ENCODE data around the gene FRYL. TPM values are rescaled to one million over a fixed set of nuclear protein-coding genes. Genes with fewer than 3 reads are reported as not detected.

The FRYL gene
- total and polyA plus RNA-seq, 12 donors = 11.7 to 60.1 (median 36.4) TPM

GRCh38 chr4:48785302-48785701, 5.2 kb upstream of the FRYL start:
- Histone ChIP-seq H3K4me3 (no peak overlapping the region), H3K9me3 (no peaks in the 10 kb centered on the region), H3K27me3 (no peaks in the 10 kb centered on the region), H3K27ac (no peak overlapping the region), H3K36me3 (no peaks in the 10 kb centered on the region), H3K4me1 (peaks cover 0 to 9% (median 5%) of the 10 kb centered on the region in 9 donors)
- no peak for ATAC-seq
- TF ChIP-seq CTCF (IDR thresholded peaks at IDR 0.05) = no peak
- intact Hi-C loops (cut with DNase I) = loop anchor here in 2 of 10 donors (10.0 kb wide), 2 partner anchors 49 to 179 kb away; partner anchors contain the start of gene OCIAD1 (in 1 of the 2)
- DNase-seq = no peak

GRCh38 chr4:48781968-48782367, 1.9 kb upstream of the FRYL start:
- TF ChIP-seq CTCF (IDR thresholded peaks at IDR 0.05) = no peak
- Histone ChIP-seq H3K4me3 (no peak overlapping the region), H3K27me3 (no peaks in the 10 kb centered on the region), H3K4me1 (peaks cover 0 to 26% (median 14%) of the 10 kb centered on the region in 9 donors), H3K36me3 (no peaks in the 10 kb centered on the region), H3K27ac (peak overlapping the region in 2 of 10 donors; percentile 86 to 98), H3K9me3 (no peaks in the 10 kb centered on the region)
- intact Hi-C loops (cut with DNase I) = loop anchor here in 6 of 10 donors (2.0 to 10.0 kb wide), 7 partner anchors 21 to 183 kb away; partner anchors contain the start of genes OCIAD1 (in 4 of the 6) and OCIAD2 (in 1 of the 6)
- no peak for ATAC-seq
- no peak for DNase-seq

GRCh38 chr4:48780865-48781214, 761 bp upstream of the FRYL start:
- H3K36me3 ChIP-seq = no peaks in the 10 kb centered on the region

More at GRCh38 chr4:48780865-48781214, 761 bp upstream of the FRYL start:
- WGBS, 2 donors = 0% methylated on average over 10 of the region's 10 CpGs
- DNase-seq = peak in 1 of 2 donors; percentile 55
- H3K4me3 ChIP-seq = peak overlapping the region; percentile 39 to 98 (median 95)
- H3K27me3 ChIP-seq = no peaks in the 10 kb centered on the region
- H3K4me1 ChIP-seq = peaks cover 0 to 37% (median 25%) of the 10 kb centered on the region in 9 donors
- TF ChIP-seq CTCF (IDR thresholded peaks at IDR 0.05) = no peak
- H3K27ac ChIP-seq = peak overlapping the region; percentile 66 to 98 (median 86)
- ATAC-seq = peak in 4 of 8 donors; percentile 0 to 4 (median 2)
- intact Hi-C loops (cut with DNase I) = loop anchor here in 7 of 10 donors (1.0 to 10.0 kb wide), 8 partner anchors 22 to 184 kb away; partner anchors contain the start of genes OCIAD1 (in 4 of the 7) and OCIAD2 (in 1 of the 7)
- H3K9me3 ChIP-seq = no peaks in the 10 kb centered on the region

Data from heart right ventricle (tissue), 16 donors.